Neural cell (in vitro differentiated cells): ENCODE results near the gene CD80. TPM values are rescaled to one million over a fixed set of nuclear protein-coding genes. Genes with fewer than 3 reads are reported as not detected.

Experiments used
- H2AFZ ChIP-seq: fragments of 200-600, 300-800 bp; sonication (generic), shearing (Covaris generic); 2 replicates; pipeline ENCODE4 v1.6.0; 2014; ENCODE audit warnings: low read depth, mild to moderate bottlenecking, antibody characterized with exemption, low read length, moderate library complexity
- H3F3A ChIP-seq: fragments of 200-600 bp; shearing (Covaris generic); 2 replicates; pipeline ENCODE4 v1.6.1; 2016; ENCODE audit warnings: mild to moderate bottlenecking, moderate library complexity, mixed read lengths, antibody characterized with exemption, low read length; ENCODE audit not compliant: insufficient read depth, poor library complexity, severe bottlenecking
- H3K27ac ChIP-seq: fragments of 200-600, 300-800 bp; sonication (generic), shearing (Covaris generic); 2 replicates; pipeline ENCODE4 v1.5.1; 2014; ENCODE audit warnings: mild to moderate bottlenecking, low read length, moderate library complexity
- H3K27me3 ChIP-seq: fragments of 300-800, 200-600 bp; sonication (generic), shearing (Covaris generic); 2 replicates; pipeline ENCODE4 v1.6.0; 2014; ENCODE audit warnings: mild to moderate bottlenecking, low read depth, low read length, moderate library complexity; ENCODE audit not compliant: insufficient read depth
- H3K36me3 ChIP-seq: fragments of 300-800, 200-600 bp; sonication (generic), shearing (Covaris generic); 2 replicates; pipeline ENCODE4 v1.5.1; 2014; ENCODE audit warnings: mild to moderate bottlenecking, antibody characterized with exemption, low read length, moderate library complexity; ENCODE audit not compliant: insufficient read depth
- H3K4me2 ChIP-seq: fragments of 300-800, 200-600 bp; sonication (generic), shearing (Covaris generic); 2 replicates; pipeline ENCODE4 v1.6.0; 2014; ENCODE audit warnings: mild to moderate bottlenecking, low read length
- H3K4me3 ChIP-seq: fragments of 300-800, 200-600 bp; sonication (generic), shearing (Covaris generic); 2 replicates; pipeline ENCODE4 v1.5.1; 2014; ENCODE audit warnings: mild to moderate bottlenecking, low read length, moderate library complexity
- H3K79me2 ChIP-seq: fragments of 200-600 bp; shearing (Covaris generic); replicated peaks from 2 replicates; pipeline ENCODE4 v1.6.0; 2014; ENCODE audit warnings: mild to moderate bottlenecking, low read length, moderate library complexity; ENCODE audit not compliant: insufficient read depth
- H3K9ac ChIP-seq: fragments of 300-800, 200-600 bp; sonication (generic), shearing (Covaris generic); 2 replicates; pipeline ENCODE4 v1.6.1; 2016; ENCODE audit warnings: mild to moderate bottlenecking, low read length, mixed read lengths
- H3K9me2 ChIP-seq: fragments of 200-600 bp; shearing (Covaris generic); 2 replicates; pipeline ENCODE4 v1.6.1; 2016; ENCODE audit warnings: mild to moderate bottlenecking, low read length, mixed read lengths; ENCODE audit not compliant: insufficient read depth
- H3K9me3 ChIP-seq: fragments of 200-600, 300-800 bp; sonication (generic), shearing (Covaris generic); 2 replicates; pipeline ENCODE4 v1.6.1; 2016; ENCODE audit warnings: mild to moderate bottlenecking, mixed run types, low read length, moderate library complexity, mixed read lengths
- H4K20me1 ChIP-seq: fragments of 200-600 bp; shearing (Covaris generic); 2 replicates; pipeline ENCODE4 v1.6.1; 2016; ENCODE audit warnings: mild to moderate bottlenecking, mixed run types; ENCODE audit not compliant: insufficient read depth
- CTCF ChIP-seq: fragments of 450-650 bp; IDR thresholded peaks from 2 replicates; pipeline ENCODE4 v1.5.1; 2014; ENCODE audit warnings: antibody characterized with exemption, mild to moderate bottlenecking, moderate library complexity; ENCODE audit not compliant: poor library complexity, severe bottlenecking
- EP300 ChIP-seq: fragments of 450-650 bp; conservative IDR thresholded peaks from 2 replicates; pipeline ENCODE4 v1.6.1; 2014; ENCODE audit warnings: antibody characterized with exemption, mild to moderate bottlenecking, moderate library complexity; ENCODE audit not compliant: poor library complexity, severe bottlenecking
- EZH2 ChIP-seq: fragments of 200-600, 300-800 bp; shearing (Covaris generic), sonication (generic); IDR thresholded peaks from 2 replicates; pipeline ENCODE4 v1.6.1; 2014; ENCODE audit warnings: antibody characterized with exemption, low read length, borderline replicate concordance, mild to moderate bottlenecking; ENCODE audit not compliant: insufficient read depth, poor library complexity, severe bottlenecking
- MXI1 ChIP-seq: fragments of 450-650 bp; conservative IDR thresholded peaks from 2 replicates; pipeline ENCODE4 v1.6.1; 2014; ENCODE audit warnings: antibody characterized with exemption, mild to moderate bottlenecking; ENCODE audit not compliant: poor library complexity, severe bottlenecking
- POLR2AphosphoS5 ChIP-seq: IDR thresholded peaks from 2 replicates; pipeline ENCODE4 v1.6.1; 2012
- RAD21 ChIP-seq: fragments of 450-650 bp; conservative IDR thresholded peaks from 2 replicates; pipeline ENCODE4 v1.6.1; 2014; ENCODE audit warnings: antibody characterized with exemption, mild to moderate bottlenecking, moderate library complexity
- REST ChIP-seq: IDR thresholded peaks from 2 replicates; pipeline ENCODE4 v1.6.1; 2012; ENCODE audit warnings: borderline replicate concordance
- SMC3 ChIP-seq: fragments of 450-650 bp; conservative IDR thresholded peaks from 2 replicates; pipeline ENCODE4 v1.6.1; 2014; ENCODE audit warnings: antibody characterized with exemption, mild to moderate bottlenecking, moderate library complexity; ENCODE audit not compliant: poor library complexity
- TAF1 ChIP-seq: IDR thresholded peaks from 2 replicates; pipeline ENCODE4 v1.6.1; 2012; ENCODE audit warnings: low read depth
- polyA plus RNA-seq: library from polyadenylated mRNA; depleted of rRNA; stranded (reverse); fragments of >200 nt; gene quantifications from 2 replicates; pipeline ENCODE4 v1.2.3, GENCODE V29; 2014

CD80 gene
- polyA plus RNA-seq, 1 donor from 2014 or later, result not detected

- H3K9me2 ChIP-seq, result no peaks in the 10 kb centered on the region
- no peak for TF ChIP-seq MXI1
- TF ChIP-seq POLR2AphosphoS5, result no peak
- TF ChIP-seq REST, result no peak
- TF ChIP-seq CTCF, result no peak
- no peak for TF ChIP-seq RAD21
- no peak for TF ChIP-seq EZH2
- no peak for TF ChIP-seq SMC3
- no peak for TF ChIP-seq EP300
- TF ChIP-seq TAF1, result no peak
- H3K27ac ChIP-seq, result no peak overlapping the region
- H3K79me2 ChIP-seq, result no peaks in the 10 kb centered on the region
- H3K4me3 ChIP-seq, result no peak overlapping the region
- H3K9ac ChIP-seq, result no peak overlapping the region
- no peak overlapping the region for H3K4me2 ChIP-seq
- no peaks in the 10 kb centered on the region for H3K27me3 ChIP-seq
- no peak overlapping the region for H2AFZ ChIP-seq
- peaks cover 8% of the 10 kb centered on the region for H3K36me3 ChIP-seq
- H3K9me3 ChIP-seq, result no peaks in the 10 kb centered on the region
- no peaks in the 10 kb centered on the region for H3F3A ChIP-seq
- no peaks in the 10 kb centered on the region for H4K20me1 ChIP-seq
These were observed 69.3 kb downstream of the CD80 start for GRCh38 chr3:119490153-119490552.

- TF ChIP-seq CTCF, result no peak
- no peak for TF ChIP-seq RAD21
- no peak for TF ChIP-seq POLR2AphosphoS5
- TF ChIP-seq TAF1, result no peak
- TF ChIP-seq SMC3, result no peak
- TF ChIP-seq MXI1, result no peak
- TF ChIP-seq REST, result no peak
- no peak for TF ChIP-seq EP300
- no peak for TF ChIP-seq EZH2
- H3K4me3 ChIP-seq, result no peak overlapping the region
- peaks cover 8% of the 10 kb centered on the region for H3K36me3 ChIP-seq
- H3K4me2 ChIP-seq, result no peak overlapping the region
- H3K9me3 ChIP-seq, result no peaks in the 10 kb centered on the region
- no peaks in the 10 kb centered on the region for H3K9me2 ChIP-seq
- no peak overlapping the region for H3K9ac ChIP-seq
- no peaks in the 10 kb centered on the region for H3K27me3 ChIP-seq
- H3F3A ChIP-seq, result no peaks in the 10 kb centered on the region
- no peaks in the 10 kb centered on the region for H4K20me1 ChIP-seq
- H2AFZ ChIP-seq, result no peak overlapping the region
- H3K79me2 ChIP-seq, result no peaks in the 10 kb centered on the region
- H3K27ac ChIP-seq, result no peak overlapping the region
These were observed 73.9 kb downstream of the CD80 start for GRCh38 chr3:119485563-119485962.
